GM18909 (cell line): ENCODE data around the gene SLC2A2.

Source experiments
- ATAC-seq: cut with Tn5 transposase; IDR thresholded peaks from one replicate; pipeline ENCODE4 v1.9.1; 2021; ENCODE audit warnings: mild to moderate bottlenecking; ENCODE audit not compliant: unreplicated experiment, poor library complexity

The SLC2A2 gene

DNA sequence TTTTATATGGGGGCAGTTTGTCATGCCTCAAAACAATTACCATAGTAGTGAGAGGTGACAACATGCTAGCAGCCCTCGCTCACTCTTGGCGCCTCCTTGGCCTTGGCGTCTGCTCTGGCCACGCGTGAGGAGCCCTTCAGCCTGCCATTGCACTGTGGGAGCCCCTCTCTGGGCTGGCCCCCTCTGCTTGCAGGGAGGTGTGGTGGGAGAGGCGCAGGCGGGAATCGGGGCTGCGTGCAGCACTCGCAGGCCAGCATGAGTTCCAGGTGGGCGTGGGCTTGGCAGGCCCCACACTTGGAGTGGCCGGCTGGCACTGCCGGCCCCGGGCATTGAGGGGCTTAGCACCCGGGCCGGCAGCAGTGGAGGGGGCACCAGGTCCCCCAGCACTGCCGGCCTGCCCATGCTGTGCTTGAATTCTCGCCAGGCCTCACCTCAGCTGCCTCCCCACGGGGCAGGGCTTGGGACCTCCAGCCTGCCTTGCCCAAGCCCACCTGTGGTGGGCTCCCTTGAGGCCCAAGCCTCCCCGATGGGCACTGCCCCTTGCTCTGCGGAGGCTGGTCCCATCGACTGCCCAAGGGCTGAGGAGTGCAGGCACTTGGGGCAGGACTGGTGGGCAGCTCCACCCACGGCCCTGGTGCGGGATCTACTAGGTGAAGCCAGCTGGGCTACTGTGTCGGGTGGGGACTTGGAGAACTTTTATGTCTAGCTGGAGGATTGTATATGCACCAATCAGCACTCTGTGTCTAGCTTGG is 79.3 kb downstream of the SLC2A2 start:
- ATAC-seq: no peak
